NOMO-1 treated with dmso at 0.1 percent for 144 hours (cell line): ENCODE results near the gene AJUBA.
"Not testable (repeated sequence)": the region's sequence is repeated elsewhere in the genome, so short reads cannot be mapped to it uniquely, and the experiment has no call there.

Experiments used
- DNase-seq: peaks from one replicate; lab custom pipeline; 2025; ENCODE audit not compliant: unreplicated experiment; lab: John Stamatoyannopoulos, UW

Gene AJUBA

DNA sequence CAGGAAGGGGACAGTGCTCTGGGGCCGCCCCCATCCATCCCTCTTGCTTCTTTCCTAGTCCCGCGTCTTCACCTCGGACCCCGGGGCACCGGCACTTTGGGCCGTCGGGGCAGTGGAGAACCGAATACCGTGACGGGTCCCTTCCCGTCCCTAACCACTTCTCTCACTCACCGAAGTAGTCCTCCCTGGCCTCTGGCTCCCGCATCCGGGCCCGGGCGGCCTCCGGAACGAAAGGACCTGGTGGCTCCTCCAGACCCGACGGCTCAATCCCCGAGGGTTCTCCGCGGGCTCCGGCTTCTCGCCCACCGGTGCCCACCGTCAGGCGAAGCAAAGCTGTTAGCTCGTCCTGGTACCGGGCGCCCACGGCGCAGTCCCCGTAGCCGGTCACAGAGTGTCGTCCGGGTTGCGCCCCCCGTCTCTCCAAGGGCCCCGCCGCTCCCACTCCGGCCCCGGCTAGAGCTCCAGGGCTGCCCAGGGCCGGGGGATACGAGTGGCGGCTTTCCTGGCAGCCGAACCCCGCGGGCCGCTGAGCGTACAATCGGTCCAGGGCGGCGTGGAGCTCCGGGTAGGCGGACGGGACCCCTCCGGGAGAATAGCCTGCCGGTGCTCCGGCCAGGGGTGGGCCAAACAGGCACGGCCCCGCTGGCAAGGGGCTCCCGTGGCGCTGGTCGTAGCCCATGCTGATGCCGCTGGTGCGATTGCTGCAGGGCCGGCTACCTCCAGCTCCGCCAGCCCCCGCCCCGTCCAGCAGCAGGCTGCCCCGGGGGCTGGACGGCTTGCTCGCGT, 1.1 kb downstream of the AJUBA start:
- no peak for DNase-seq

DNA sequence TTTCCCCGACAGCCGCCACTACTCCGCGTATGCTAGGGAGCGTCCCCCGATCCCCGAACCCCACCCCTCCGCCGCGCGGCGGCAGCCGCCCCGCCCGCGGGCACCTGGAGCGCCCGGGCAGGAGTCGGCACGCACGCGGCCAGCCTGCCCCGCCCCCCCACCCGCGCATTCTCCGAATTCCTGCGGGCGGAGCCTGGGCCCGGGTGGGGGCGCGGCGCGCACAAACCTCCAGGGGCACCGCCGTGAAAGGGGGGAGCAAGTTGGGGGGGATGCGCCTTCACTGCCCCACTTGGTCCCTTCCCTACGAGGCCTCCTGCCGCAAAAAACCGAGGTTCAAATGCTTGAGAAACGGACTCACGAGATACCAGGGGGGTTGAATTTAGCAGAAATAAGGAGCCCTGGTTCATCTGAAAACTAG, 1.7 kb downstream of the AJUBA start:
- DNase-seq, result no peak

DNA sequence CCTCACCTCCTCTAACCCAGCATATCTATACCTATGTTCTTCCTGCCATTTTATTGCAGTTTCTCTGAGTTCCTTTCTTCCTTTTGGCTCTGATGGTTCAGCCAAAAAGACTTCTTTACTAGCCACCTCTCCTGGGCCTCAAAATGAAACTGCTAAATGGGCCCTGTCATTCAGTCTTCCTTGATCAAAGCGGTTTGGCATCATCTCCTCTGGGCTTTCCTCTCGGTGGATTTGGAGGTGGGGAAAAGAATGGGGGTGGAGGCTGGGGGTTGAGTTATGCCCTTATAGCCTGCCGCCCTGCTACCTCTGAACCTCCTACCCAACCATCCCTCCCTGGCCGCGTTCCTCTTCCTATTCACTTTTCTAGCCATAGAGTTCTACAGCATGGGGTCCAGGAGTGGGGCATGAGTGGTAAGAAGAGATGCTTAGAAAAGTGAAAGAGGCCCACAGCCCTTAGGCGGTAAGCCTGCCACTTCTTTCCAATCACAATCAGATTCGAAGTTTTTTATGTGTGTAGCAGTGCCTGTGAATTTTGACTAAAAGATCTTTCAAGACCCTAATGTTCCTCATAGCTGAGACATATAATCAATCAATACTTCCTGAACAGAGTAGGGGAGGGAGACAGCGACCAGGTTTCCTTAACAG, 2.5 kb downstream of the AJUBA start:
- no peak for DNase-seq

DNA sequence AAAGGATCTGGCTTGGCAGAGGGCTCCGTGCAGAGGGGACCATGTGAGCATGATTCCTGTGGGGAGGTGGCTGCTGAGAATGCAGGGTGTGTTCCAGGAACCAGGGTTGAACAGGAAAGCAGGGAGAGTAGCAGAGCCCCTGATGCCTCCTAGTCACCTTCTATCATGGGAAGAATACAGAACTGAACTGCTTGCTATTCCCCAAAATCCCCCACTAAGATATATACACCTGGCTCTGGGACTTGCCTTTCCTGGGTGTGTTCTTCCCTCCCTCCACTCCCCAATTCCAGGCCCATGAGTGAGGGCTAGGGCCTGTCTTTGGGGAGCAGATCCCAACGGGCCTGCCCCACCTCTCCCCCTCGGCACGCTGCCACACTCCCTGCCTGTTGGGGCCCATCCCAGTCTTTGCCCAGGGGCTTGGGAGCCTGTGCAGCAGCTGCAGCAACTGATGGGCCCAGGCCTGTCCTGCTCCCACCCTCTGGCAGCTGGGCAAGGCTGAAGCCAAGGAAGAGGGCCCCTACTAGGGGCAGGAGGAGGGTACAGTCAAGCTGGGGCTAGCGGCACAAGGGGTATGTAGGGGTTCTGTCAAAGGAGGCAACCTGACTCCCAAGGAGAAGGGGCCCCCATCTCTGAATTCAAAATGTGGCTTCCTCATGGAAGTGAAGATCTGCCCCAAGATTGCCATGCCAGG, 3.2 kb downstream of the AJUBA start:
- no peak for DNase-seq

DNA sequence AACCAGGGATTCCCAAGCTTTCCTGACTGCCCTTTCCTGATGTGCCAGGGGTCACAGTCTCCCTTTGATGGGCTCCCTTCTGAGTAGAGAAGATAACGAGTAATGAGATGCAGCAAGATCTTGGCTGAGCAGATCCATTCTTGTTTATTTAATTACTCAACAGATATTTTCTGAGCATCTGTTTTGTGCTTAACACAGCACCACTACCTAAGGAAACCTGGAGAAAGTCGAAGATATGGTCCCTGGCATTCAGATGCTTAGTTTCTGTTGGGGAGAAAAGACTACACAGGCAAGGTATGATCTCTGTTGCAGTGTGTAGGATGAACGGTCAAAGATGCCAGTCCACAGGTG, 3.9 kb downstream of the AJUBA start:
- DNase-seq, result no peak

DNA sequence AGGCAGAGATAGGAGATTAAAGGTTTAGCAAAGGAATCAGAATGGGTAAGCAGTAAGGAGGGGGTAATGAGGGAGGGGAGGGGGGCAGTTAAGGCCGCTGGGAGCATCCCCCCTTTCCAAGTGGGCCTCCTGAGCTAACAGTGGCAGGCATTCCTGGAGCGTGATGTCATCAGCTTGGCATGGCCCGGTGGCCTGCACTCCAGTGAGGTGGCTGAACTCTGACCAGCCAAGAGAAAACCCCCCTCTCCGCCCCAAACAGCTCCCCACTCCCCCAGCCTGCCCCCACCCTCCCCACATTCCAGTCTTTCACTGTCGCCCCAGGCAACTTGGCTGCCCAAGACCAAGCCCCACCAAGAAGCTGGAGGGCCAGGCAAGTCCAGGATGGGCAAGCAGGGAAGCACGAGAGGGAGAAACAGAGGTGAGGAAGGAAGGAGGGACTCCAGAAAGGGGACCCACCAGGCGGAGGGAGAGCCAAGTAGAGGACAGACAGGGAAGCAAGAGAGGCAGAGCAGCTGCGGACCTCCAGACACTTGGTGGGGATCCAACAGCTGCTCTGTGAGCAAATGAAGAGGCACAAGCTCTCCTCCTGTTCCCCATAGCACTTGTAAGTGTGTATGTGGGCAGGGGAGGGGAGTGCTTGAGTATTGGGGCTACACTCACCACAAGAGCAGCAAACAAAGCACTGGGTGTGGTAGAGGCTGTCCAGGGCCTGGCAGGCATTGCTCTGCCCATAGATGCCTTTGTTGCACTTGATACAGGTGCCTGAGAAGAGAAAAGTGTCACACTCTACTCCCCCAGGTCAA, 4.5 kb downstream of the AJUBA start:
- DNase-seq, result no peak

DNA sequence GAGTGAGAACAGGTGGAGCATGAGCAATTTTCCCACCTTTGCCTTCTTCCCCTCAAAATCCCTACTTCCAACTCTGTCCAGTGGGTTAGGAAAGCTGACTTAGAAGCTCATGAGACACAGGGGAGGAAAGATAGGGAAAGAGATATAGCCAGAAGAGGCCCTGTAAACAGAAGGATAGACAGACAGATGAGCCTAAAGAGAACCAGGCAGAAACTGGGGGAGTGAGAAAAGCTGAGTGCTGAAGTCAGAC, 5.0 kb downstream of the AJUBA start:
- no peak for DNase-seq

DNA sequence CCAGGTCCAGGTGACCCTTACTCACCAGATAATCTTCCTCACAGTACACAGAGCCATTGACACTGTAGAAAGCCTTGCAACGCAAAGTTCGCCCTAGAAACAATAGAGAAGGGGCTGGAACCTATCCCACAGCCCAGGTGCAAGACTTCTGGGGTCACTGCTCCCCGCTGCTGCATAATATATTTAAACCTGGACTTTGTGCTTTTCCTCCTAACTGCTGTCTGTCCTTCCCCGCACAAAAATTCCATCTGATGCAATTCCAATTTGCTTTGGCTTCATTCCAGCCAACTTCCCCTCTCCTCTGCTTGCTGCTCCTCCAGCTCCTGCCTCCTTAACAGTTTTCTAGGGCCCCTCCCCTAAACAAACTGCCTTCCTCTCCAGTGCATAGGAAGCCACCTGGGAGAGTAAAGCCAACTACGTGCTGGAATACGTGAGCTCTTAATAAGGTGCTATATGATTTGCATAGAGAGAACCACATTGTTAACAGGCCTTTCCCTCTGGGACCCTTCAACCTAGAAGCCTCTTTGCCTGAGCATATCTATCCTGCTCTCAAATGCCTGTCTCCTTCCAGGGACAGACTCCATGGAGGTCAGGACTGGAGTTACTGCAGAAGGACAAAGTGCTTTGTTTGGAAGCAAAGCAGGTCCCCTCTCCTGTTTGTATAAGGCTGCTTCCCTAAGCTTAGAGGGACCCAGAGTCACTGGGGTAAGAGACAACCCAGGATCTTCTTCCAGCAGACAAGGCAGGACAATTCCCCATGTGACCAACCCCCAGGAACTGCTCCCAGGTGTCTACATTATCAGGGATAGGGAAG, 5.5 kb downstream of the AJUBA start:
- DNase-seq, result no peak

DNA sequence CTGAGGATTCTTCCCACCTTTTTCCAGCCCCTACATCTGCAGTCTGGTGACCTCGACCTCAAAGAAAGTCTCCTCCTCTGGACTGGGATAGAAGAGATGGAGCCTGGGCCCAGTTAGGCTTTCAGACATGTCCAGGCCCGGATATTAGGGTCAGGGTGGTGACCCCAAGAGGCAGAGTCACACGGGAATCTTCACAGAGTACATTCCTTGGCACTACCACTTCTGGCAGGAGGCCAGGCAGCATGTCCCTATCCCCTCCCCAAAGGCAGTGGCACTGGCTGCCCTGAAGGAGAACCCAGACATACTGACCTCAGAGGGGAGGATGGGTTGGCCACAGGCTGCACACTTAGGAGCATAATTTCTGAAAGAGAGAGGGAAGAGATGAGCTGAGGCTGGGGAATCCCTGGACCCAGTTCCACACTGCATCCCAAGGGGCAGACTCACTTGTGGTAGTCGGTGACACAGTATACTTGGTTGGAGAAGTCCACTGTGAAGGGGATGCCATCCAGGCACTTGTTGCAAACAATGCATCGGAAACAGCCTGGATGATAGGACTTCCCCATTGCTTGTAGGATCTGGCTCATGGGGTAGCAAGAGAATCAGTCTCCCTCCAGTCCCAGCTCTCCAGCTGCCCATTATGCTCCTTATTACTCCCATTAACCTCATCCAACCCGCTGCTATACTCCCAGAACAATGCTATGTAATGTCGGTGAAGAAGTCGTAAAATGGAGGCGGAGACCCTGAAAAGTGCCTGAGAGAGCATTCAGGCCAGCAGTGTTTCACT, 7.6 kb downstream of the AJUBA start:
- DNase-seq, result no peak

DNA sequence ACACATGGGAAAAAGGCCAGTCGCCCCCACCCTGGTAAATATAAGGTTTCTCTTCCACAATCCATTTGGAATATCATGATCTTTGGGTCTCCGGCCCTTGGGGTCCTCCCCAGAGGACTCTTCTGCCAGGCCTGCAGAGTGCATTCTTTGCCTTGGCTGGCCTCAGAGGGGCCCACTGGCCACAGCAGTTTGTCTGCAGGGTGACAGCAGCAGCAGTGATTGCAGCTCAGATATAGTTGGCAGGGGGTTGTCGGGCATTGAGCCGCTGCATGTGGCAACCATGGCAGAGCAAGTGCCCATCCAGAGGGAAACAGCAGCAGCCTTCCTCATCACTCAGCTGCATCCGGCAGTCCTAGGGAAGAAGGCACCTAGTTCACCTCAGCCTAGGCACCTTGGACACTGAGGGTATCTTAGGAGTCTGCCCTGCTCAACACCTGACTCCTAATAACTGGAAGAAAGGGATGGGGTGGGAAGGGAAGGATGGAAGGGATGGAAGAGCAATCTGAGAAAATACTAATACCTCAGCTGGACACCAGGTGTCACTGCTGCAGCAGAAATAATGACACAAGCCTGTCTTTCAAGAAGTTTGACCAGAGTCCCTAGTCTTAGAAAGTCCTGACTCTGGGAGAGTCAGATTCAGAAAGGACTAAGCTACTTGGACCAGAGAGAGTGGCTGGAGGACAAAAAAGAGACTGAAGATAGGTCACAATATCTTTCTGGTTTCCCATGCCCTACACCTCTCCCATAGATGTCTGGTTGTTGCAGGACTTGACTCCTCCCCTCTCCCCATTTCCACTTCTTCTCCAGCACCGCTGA, 8.9 kb downstream of the AJUBA start:
- DNase-seq, result peak; percentile 10

DNA sequence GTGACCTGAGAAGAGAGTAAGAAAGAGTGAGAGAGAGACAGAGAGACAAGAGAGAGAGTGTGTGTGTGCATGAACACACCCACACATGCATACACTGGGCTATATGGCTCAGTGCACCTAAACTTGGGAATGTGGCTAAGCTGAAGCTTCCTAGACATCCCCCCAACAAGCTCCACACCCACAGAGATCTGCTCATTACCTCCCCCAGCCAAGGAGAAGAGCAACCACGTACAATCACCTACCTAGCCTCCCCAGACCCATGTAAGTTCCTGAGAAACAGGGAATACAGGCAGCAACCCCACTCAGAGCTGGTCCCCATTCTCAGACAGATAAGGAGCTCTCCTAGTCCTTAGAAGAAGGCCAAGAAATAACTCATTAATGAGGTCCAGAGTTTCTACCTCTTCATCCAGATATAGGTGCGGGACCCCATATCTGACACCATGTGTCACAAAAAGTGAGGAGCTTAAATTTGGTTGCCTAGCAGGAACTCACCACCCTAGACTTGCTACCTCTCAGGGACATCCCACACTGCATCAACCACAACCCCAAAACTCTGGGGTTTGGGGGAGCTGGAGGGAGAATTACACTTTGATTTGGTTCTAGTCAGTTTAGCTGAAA, 9.9 kb downstream of the AJUBA start:
- no peak for DNase-seq

DNA sequence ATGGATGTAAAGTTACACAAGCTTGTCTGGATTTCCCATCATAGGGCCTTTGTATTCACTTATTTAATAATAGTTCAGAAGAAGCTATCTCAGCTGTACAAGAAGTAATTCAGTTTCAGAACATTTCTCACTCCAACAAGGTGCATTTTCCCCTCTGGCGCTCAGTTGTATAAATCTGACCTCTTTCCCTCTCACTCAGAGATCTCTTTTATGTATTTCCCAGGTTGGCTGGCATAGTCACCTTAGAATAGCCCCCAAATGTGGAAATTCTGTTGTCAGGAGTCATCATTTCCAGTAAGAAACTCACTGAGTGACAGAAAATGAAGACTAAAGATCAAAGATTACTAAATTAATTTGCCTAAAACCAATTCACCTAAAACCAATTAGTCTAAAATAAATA, 11.2 kb downstream of the AJUBA start:
- no peak for DNase-seq

DNA sequence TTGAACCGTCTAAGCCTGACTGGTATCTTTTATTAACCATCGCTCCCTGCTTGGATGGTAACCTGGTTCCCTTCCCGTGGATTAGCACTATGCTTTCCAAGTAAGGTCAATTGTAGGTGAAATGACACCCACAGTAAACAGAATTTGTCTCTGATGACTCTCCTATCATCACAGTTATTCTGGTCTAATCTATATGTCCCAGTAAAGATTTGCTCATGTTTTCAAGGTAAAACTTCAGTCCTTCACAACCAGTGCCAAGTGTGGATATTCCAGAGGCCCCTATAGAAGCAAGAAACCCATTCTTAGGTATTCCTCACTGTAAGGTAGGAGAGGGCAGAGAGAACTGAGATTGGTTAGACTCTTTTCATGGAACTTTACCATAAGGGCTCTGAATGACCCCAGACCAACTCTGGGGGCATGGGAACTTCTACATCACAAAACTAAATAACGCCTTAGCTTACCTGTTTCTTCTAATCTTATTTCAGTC, 15.5 kb downstream of the AJUBA start:
- DNase-seq, result no peak

DNA sequence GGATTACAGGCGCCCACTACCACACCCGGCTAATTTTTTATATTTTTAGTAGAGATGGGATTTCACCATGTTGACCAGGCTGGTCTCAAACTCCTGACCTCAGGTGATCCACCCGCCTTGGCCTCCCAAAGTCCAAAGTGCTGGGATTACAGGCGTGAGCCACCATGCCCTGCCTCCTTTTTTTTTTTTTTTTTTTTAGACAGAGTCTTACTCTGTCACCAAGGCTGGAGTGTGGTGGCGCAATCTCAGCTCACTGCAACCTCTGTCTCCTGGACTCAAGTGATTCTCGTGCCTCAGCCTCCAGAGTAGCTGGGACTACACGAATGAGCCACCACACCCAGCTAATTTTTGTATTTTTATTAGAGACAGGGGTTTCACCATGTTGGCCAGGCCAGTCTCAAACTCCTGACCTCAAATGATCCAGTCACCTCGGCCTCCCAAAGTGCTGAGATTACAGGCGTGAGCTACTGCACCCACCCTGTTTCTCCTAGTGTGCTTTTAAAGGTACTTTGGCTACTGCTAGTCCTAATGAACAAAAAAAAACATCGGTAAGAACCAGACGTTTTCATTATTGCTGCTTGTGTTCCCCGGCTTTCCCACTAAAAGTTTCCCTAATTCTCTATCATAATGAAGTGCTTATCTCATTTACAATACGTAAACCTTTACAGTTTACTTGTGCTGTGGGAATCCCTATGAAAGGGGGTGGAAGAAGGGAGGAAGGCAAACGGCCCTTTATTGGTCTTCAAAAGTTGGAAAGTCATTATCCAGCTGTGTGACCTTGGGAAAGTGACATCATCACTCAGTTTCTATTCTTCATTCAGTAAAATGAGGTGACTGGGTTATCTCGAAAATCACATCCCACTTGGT, 16.2 kb downstream of the AJUBA start:
- DNase-seq, result not testable (repeated sequence)

DNA sequence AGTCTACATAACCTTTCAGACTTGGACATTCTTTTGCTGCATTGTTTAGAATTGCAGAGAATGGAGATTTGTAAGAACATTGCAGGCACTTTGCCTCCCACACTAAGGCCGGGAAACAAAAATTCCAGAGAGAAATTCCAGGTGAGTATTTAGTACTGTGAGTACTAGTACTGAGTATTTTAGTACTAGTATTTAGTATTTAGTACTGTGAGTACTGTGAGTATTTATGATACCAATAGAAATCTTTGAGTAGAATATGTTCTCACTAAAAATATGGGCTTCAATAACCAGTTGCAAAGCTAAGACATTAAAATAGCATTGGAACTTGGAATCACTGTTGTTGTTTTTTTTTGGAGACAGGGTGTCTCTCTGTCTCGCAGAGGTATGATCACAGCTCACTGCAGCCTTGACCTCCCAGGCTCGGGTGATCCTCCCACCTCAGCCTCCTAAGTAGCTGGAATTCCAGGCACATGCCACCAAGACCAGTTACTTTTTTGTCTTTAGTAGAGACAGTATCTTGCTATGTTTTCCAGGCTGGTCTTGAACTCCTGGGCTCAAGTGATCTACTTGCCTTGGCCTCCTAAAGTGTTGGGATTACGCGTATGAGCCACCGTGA, 20.2 kb downstream of the AJUBA start:
- DNase-seq, result no peak

DNA sequence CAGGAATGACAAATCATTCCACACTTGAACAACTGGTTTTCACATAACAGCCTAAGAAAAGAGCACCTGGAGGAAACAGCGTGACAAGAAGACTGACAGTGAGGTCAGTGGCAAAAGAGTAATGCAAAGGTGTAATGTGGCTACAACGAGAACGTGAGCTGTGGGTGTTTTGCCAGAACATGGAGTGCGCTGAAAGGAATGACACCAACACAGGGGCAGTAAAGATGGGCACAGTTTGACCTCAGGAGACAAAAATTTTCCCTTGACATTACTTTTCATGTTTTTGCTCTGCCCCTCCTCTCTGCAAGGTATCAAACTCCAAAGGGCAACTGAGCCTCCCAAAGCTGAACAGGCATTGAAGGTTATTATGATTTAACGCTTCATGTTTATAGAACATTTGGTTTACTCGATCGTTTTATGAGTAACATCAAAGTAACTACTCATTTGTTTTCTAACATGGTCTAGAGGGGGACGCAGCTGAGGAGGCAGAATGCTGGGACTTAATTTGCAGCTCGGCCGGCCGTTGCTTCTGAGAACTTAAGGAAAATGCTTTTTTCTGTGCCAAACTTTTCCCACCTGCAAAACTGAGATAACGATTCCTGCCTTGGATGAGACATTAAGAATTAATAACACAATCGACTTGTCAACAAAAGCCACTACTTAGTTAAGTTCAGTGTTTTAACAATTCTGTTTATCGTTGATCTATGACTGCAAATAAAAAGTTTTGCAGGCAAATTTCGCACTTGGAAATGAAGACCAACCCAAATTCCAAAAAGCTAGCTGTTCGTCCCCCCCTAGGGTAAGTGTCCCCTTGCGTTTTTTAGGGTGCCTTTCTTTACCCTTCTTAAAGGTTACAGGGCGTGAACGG, 26.4 kb downstream of the AJUBA start:
- no peak for DNase-seq
